ENCODE measurements around the gene CALHM2. TPM values are rescaled to one million over a fixed set of nuclear protein-coding genes. Genes with fewer than 3 reads are reported as not detected.

Gene CALHM2
- total RNA-seq, 1 donor from 2014 or later = not detected

DNA sequence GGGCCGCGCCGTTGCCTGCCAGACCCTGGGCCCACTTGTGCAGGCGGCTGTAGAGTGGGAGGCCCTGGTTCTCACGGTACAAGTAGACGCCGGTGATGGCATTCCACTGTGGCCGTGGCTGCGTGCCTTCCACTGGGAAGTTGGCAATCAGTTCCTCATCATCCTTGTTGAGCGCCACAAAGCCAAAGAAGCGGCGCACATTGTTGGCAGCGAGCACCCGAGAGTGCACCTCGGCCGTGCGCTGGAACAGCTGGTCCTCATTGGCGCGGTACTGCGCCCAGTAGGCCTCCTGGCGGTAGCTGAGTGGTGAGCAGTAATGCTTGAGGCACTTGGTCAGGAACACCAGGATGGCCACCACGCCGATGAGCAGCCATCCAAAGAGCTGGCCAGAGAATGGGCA is 5.0 kb downstream of the CALHM2 start:
- no peaks in the 10 kb centered on the region for H3K27me3 Mint-ChIP-seq (ENCODE audit: low read depth)
- H3K27ac Mint-ChIP-seq (ENCODE audit: unreplicated experiment) = no peak overlapping the region
- DNase-seq (ENCODE audit: low read depth, low spot score) = no peak
- H3K36me3 Mint-ChIP-seq (ENCODE audit: low read depth) = peaks cover 10% of the 10 kb centered on the region
- H3K4me1 Mint-ChIP-seq = no peaks in the 10 kb centered on the region
- no peak overlapping the region for H3K4me3 Mint-ChIP-seq
- no peaks in the 10 kb centered on the region for H3K9me3 Mint-ChIP-seq
- TF ChIP-seq, protein P1, sequence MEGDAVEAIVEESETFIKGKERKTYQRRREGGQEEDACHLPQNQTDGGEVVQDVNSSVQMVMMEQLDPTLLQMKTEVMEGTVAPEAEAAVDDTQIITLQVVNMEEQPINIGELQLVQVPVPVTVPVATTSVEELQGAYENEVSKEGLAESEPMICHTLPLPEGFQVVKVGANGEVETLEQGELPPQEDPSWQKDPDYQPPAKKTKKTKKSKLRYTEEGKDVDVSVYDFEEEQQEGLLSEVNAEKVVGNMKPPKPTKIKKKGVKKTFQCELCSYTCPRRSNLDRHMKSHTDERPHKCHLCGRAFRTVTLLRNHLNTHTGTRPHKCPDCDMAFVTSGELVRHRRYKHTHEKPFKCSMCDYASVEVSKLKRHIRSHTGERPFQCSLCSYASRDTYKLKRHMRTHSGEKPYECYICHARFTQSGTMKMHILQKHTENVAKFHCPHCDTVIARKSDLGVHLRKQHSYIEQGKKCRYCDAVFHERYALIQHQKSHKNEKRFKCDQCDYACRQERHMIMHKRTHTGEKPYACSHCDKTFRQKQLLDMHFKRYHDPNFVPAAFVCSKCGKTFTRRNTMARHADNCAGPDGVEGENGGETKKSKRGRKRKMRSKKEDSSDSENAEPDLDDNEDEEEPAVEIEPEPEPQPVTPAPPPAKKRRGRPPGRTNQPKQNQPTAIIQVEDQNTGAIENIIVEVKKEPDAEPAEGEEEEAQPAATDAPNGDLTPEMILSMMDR (conservative IDR thresholded peaks at IDR 0.05) = no peak

- TF ChIP-seq, protein P1 (conservative IDR thresholded peaks at IDR 0.05) = no peak
- H3K36me3 Mint-ChIP-seq (ENCODE audit: low read depth) = peaks cover 14% of the 10 kb centered on the region
- no peak overlapping the region for H3K27ac Mint-ChIP-seq (ENCODE audit: unreplicated experiment)
- H3K27me3 Mint-ChIP-seq (ENCODE audit: low read depth) = no peaks in the 10 kb centered on the region
- no peaks in the 10 kb centered on the region for H3K9me3 Mint-ChIP-seq
- no peak overlapping the region for H3K4me3 Mint-ChIP-seq
- no peak for DNase-seq (ENCODE audit: low read depth, low spot score)
- H3K4me1 Mint-ChIP-seq = no peaks in the 10 kb centered on the region
Measured at GRCh38 chr10:103445767-103446567, 6.2 kb downstream of the CALHM2 start.

- H3K36me3 Mint-ChIP-seq (ENCODE audit: low read depth) = peaks cover 14% of the 10 kb centered on the region
- no peaks in the 10 kb centered on the region for H3K27me3 Mint-ChIP-seq (ENCODE audit: low read depth)
- H3K27ac Mint-ChIP-seq (ENCODE audit: unreplicated experiment) = peak overlapping the region; percentile 83
- TF ChIP-seq, protein P1 (conservative IDR thresholded peaks at IDR 0.05) = no peak
- no peaks in the 10 kb centered on the region for H3K4me1 Mint-ChIP-seq
- DNase-seq (ENCODE audit: low read depth, low spot score) = no peak
- H3K9me3 Mint-ChIP-seq = no peaks in the 10 kb centered on the region
- H3K4me3 Mint-ChIP-seq = no peak overlapping the region
Measured at GRCh38 chr10:103445366-103445765, 6.8 kb downstream of the CALHM2 start.

DNA sequence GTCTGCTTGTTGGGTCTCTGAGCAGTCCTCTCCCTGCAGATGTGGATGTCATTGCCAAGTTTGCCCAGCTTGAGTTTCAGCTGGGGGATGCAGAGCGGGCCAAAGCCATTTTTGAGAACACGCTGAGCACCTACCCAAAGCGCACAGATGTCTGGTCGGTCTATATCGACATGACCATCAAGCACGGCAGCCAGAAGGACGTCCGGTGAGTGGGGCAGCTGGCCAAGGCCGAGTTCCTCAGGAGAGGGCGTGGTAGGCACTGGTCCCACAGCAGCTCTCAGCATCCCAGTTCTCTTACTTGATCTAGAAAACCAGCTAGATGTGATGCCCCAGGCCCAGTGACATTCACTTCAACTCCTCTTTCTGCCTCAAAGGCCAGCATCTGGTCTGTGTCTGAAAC is 7.7 kb downstream of the CALHM2 start:
- no peaks in the 10 kb centered on the region for H3K4me1 Mint-ChIP-seq
- H3K4me3 Mint-ChIP-seq = no peak overlapping the region
- TF ChIP-seq, protein P1 (conservative IDR thresholded peaks at IDR 0.05) = no peak
- H3K36me3 Mint-ChIP-seq (ENCODE audit: low read depth) = peaks cover 14% of the 10 kb centered on the region
- DNase-seq (ENCODE audit: low read depth, low spot score) = no peak
- H3K9me3 Mint-ChIP-seq = no peaks in the 10 kb centered on the region
- H3K27ac Mint-ChIP-seq (ENCODE audit: unreplicated experiment) = peak overlapping the region; percentile 67
- no peaks in the 10 kb centered on the region for H3K27me3 Mint-ChIP-seq (ENCODE audit: low read depth)

- TF ChIP-seq, protein P1 (conservative IDR thresholded peaks at IDR 0.05) = no peak
- no peak overlapping the region for H3K27ac Mint-ChIP-seq (ENCODE audit: unreplicated experiment)
- DNase-seq (ENCODE audit: low read depth, low spot score) = no peak
- no peaks in the 10 kb centered on the region for H3K4me1 Mint-ChIP-seq
- peaks cover 12% of the 10 kb centered on the region for H3K36me3 Mint-ChIP-seq (ENCODE audit: low read depth)
- H3K27me3 Mint-ChIP-seq (ENCODE audit: low read depth) = no peaks in the 10 kb centered on the region
- no peak overlapping the region for H3K4me3 Mint-ChIP-seq
- H3K9me3 Mint-ChIP-seq = no peaks in the 10 kb centered on the region
Measured at GRCh38 chr10:103443475-103444185, 8.5 kb downstream of the CALHM2 start.
